ENCODE results near the gene FCRL6. TPM values are rescaled to one million over a fixed set of nuclear protein-coding genes. Genes with fewer than 3 reads are reported as not detected.

The FCRL6 gene
- total RNA-seq, 1 donor from 2014 or later = 0.33 TPM

DNA sequence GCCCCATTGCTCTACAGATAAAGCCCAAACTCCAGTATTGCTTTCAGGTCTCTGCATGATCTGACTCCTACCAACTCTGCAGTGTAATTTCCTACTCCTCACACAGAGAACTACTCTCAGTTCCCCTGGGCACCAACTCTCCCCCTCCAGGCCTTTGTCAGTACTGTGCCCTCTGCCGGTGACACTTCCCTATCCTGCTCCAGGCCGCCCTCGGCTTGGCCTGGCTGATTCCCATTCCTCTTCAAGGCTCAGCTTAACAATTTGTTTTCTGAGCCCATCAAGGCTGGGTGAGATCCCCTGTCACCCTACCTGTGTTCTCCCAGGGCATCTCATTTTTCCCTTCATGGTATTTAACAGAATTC, 27.1 kb downstream of the FCRL6 start:
- intact Hi-C loops (cut with micrococcal nuclease) = no loop called here

DNA sequence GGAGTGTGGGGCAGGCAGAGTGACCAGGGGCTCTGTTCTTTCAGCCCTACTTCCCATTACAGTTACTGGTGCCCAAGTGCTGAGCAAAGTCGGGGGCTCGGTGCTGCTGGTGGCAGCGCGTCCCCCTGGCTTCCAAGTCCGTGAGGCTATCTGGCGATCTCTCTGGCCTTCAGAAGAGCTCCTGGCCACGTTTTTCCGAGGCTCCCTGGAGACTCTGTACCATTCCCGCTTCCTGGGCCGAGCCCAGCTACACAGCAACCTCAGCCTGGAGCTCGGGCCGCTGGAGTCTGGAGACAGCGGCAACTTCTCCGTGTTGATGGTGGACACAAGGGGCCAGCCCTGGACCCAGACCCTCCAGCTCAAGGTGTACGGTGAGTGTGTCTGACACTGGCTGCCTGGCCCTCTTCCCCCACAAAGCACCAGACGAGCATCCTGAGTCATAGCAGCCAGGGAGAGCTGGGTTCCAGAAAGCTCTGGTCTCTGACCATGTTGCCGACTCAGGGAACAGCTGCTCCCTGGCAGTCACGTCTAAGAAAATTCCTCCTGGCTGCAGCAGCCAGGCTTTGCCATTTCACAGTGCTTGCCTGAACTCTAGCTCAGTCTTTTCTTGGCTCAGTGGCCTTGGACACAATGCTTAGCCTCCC, 27.8 kb downstream of the FCRL6 start:
- Histone ChIP-seq H3K4me3 (no peak overlapping the region), H3K27ac (replicated peaks) (no peak overlapping the region)
- TF ChIP-seq, protein P1, sequence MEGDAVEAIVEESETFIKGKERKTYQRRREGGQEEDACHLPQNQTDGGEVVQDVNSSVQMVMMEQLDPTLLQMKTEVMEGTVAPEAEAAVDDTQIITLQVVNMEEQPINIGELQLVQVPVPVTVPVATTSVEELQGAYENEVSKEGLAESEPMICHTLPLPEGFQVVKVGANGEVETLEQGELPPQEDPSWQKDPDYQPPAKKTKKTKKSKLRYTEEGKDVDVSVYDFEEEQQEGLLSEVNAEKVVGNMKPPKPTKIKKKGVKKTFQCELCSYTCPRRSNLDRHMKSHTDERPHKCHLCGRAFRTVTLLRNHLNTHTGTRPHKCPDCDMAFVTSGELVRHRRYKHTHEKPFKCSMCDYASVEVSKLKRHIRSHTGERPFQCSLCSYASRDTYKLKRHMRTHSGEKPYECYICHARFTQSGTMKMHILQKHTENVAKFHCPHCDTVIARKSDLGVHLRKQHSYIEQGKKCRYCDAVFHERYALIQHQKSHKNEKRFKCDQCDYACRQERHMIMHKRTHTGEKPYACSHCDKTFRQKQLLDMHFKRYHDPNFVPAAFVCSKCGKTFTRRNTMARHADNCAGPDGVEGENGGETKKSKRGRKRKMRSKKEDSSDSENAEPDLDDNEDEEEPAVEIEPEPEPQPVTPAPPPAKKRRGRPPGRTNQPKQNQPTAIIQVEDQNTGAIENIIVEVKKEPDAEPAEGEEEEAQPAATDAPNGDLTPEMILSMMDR (IDR thresholded peaks at IDR 0.05; ENCODE audit: borderline replicate concordance) = no peak

More for the DNA sequence above, 27.1 kb downstream of the FCRL6 start:
- Histone ChIP-seq H3K4me3 (no peak overlapping the region), H3K9me3 (replicated peaks) (no peaks in the 10 kb centered on the region), H3K27ac (replicated peaks) (no peak overlapping the region), H3K27me3 (ENCODE audit: low read depth) (peaks cover under 1% of the 10 kb centered on the region), H3K36me3 (no peaks in the 10 kb centered on the region), H3K4me1 (peaks cover 8% of the 10 kb centered on the region)
- TF ChIP-seq, protein P1 (IDR thresholded peaks at IDR 0.05; ENCODE audit: borderline replicate concordance) = peak; percentile 72
- DNase-seq = peak; percentile 56

DNA sequence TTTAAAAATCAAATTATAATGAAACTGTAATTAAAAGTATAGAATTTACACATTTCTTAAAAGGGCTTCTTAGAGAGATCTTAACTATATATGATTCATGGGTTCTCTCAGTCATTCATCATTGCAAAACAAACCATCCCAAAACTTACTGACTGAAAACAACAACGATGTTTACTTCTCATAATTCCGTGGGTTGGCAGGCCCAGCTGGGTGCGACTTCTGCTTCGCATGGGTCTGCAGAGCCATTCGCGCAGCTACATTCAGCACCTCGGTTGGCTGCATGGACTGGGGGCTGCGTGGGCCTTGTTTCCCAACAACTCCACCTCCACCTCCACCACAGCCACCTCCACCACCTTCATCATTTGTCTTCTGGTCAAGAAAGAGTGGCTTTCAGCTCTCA, 28.6 kb downstream of the FCRL6 start:
- TF ChIP-seq, protein P1 (IDR thresholded peaks at IDR 0.05; ENCODE audit: borderline replicate concordance) = no peak
- H3K4me3 ChIP-seq = no peak overlapping the region
- H3K4me1 ChIP-seq = peaks cover 12% of the 10 kb centered on the region
- H3K27me3 ChIP-seq (ENCODE audit: low read depth) = no peaks in the 10 kb centered on the region
- intact Hi-C loops (cut with micrococcal nuclease) = no loop called here
- DNase-seq = no peak
- H3K9me3 ChIP-seq (replicated peaks) = no peaks in the 10 kb centered on the region
- H3K27ac ChIP-seq (replicated peaks) = no peak overlapping the region
- no peaks in the 10 kb centered on the region for H3K36me3 ChIP-seq

More for the DNA sequence above, 27.8 kb downstream of the FCRL6 start:
- peak; percentile 36 for DNase-seq
- Histone ChIP-seq H3K4me1 (peaks cover 8% of the 10 kb centered on the region), H3K9me3 (replicated peaks) (no peaks in the 10 kb centered on the region), H3K27me3 (ENCODE audit: low read depth) (no peaks in the 10 kb centered on the region), H3K36me3 (no peaks in the 10 kb centered on the region)
- intact Hi-C loops (cut with micrococcal nuclease) = no loop called here

DNA sequence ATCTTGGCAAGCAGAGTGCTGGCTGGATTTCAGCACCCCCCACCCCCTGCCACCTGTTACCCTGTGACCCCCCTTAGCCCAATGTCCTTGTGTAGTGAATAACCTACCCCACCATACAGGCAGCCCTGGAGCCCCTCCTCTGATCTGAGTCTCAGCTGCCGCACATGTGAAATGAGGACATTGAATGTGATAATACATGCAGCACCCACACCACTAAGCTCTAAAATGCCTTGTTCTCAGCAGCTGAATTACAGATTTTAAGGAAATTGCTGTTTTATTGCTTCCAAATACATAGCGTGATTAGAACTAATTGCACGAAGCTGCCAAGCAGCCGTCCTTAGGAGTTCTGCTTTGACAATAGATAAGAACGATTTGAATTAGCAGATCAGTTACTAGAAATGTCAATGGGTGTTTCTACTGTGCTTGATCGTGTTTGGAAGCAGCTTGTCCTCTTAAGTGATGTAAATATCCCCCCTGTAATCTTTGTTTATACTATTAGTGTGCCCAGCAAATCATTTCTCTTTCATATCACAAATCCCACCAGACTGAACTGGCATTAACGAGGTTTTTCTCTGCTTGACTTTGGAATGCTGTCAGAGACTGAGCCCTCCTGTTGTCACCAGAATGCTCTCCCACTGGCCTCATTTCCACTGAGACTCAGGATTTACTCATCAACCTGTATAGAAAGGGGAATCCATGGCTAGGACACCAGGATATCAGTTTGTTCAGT, 29.4 kb downstream of the FCRL6 start:
- Histone ChIP-seq H3K4me3 (no peak overlapping the region), H3K27ac (replicated peaks) (no peak overlapping the region), H3K36me3 (no peaks in the 10 kb centered on the region), H3K27me3 (ENCODE audit: low read depth) (no peaks in the 10 kb centered on the region), H3K9me3 (replicated peaks) (no peaks in the 10 kb centered on the region), H3K4me1 (peaks cover 12% of the 10 kb centered on the region)
- no peak for DNase-seq
- TF ChIP-seq, protein P1 (IDR thresholded peaks at IDR 0.05; ENCODE audit: borderline replicate concordance) = no peak
- intact Hi-C loops (cut with micrococcal nuclease) = no loop called here

DNA sequence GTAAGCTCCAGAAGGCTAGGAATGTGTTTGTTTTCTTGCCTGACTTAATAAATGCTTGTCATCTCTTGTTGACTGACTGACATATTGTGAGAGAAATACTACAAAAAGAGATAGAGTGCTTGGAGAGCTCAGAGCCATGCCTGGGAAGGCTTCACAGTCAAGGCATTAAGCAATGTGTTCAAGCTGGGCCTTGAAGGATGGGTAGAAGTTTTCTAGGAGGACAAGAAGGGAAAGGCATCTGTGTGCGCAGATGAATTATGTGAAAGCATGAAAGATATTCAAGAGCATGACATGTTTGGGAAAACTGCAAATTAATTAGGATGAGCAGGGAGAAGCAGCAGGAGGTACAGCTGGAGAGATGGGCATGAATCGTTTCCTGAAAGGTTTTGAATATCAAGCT, 30.1 kb downstream of the FCRL6 start:
- no peaks in the 10 kb centered on the region for H3K36me3 ChIP-seq
- H3K27ac ChIP-seq (replicated peaks) = no peak overlapping the region
- DNase-seq = no peak
- TF ChIP-seq, protein P1 (IDR thresholded peaks at IDR 0.05; ENCODE audit: borderline replicate concordance) = no peak
- H3K9me3 ChIP-seq (replicated peaks) = no peaks in the 10 kb centered on the region
- no peak overlapping the region for H3K4me3 ChIP-seq
- peaks cover 12% of the 10 kb centered on the region for H3K4me1 ChIP-seq
- H3K27me3 ChIP-seq (ENCODE audit: low read depth) = no peaks in the 10 kb centered on the region
- intact Hi-C loops (cut with micrococcal nuclease) = no loop called here
